GM21529 (cell line): Measurements from ENCODE around the gene SLC10A3.

Source experiments
- ATAC-seq: cut with Tn5 transposase; IDR thresholded peaks from one replicate; pipeline ENCODE4 v1.9.1; 2021; ENCODE audit not compliant: unreplicated experiment

Gene SLC10A3

DNA sequence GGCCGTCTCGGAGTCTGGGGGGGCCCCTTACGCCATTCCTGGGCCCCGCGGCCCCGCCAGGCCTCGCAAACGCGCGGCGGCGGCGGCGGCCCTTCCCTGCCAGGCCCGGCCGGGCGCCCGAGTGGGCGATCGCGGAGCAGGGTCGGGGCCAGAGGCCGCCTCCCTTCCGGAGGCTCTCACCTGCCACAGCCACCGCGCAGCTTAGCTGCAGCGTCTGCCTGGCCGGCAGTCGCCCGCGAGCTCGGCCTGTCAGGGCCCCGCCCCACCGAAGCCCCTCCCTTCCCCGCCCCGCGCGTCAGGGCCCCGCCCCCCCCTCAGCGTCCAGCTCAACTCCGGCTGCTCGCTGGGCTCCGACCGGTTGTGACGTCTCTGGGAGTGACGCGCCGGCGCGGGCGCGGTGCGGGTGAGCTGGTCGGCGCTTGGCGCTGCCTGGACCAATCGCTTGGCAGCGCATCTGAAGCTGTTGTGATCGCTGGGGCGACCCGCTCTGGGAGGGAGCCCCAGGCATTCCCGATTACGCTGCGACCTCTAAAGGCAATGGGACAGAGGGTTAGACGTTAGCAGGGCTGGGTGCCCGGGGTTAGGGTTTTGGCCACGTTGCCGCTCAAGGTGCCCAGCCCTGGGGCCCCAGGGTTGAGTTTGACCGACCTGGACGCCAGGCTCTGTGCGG, at the start of gene SLC10A3:
SLC10A3 (minus strand) TSS at position 216 of the 670 bp plus-strand sequence. CDS start 1,689 bp downstream, outside the sequence.
- peak; percentile 81 for ATAC-seq

DNA sequence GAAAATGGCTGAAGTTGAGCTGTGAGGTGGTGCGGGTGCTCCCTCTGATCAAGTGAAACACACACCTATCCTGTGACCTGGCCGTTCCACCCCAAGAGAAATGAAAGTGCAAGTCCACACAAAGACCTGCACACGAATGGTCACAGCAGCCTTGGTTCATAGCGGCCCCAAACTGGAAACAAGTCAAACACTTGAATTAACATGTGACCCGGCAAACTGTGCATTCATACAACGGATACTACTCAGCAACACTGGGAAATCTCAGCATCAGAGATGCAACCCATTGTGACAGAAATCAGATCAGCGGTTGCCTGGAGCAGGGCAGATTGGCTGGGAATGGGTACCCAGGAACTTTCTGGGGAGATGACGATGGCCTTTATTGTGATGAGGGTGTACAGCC, 48.6 kb upstream of the SLC10A3 start:
- no peak for ATAC-seq

DNA sequence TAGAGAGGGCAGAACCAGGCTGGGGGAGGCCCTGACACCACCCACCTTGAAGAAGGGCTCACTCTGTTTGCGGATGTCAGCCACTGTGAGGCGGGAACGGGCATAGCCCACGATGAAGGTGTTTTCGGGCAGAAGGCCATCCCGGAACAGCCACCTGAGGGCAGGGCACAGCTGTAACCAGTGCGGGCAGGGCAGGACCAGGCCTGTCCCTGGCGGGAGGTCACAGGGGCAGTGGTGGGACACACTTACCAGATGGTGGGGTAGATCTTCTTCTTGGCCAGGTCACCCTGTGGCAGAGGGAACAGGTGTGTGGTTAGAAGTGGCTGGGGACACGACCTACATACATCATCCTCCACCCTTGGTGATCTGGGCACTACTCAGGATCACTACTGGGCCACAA, 45.5 kb upstream of the SLC10A3 start:
- no peak for ATAC-seq

- ATAC-seq = peak; percentile 96
Observed at GRCh38 chrX:154534526-154535322, 44.3 kb upstream of the SLC10A3 start.

DNA sequence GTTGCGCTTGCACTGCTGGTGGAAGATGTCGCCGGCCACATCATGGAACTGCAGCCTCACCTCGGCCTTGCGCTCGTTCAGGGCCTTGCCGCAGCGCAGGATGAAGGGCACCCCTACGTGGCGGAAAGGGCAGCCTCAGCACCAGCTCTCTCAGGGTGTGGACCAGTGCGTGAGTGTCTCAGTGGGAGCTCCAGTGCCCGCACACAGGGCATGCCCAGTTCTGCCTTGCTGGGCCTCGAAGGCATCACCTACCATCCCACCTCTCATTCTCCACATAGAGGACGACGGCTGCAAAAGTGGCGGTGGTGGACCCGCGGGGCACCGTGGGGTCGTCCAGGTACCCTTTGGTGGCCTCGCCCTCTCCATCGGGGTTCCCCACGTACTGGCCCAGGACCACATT, 42.3 kb upstream of the SLC10A3 start:
- ATAC-seq = no peak

GRCh38 chrX:154531626-154532025, 41.2 kb upstream of the SLC10A3 start:
- ATAC-seq = no peak

- no peak for ATAC-seq
Observed at GRCh38 chrX:154530286-154530685, 39.9 kb upstream of the SLC10A3 start.

DNA sequence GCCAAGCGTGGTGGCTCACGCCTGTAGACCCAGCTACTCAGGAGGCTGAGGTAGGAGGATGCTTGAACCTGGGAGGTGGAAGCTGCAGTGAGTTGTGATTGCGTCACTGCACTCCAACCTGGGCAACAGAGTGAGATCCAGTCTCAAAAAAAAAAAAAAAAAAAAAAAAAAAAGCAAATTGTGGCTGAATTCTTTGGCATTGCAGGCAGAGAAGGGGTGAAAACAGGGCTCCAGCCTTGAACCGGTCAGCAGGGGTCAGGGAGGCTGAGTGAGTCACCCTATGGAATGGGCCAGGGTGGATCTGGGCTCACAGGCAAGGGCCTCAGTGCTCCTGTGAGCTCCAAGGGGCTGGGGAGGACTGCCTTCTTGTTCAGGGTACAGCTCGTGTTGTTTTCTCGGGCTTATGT, 38.8 kb upstream of the SLC10A3 start:
- no peak for ATAC-seq

DNA sequence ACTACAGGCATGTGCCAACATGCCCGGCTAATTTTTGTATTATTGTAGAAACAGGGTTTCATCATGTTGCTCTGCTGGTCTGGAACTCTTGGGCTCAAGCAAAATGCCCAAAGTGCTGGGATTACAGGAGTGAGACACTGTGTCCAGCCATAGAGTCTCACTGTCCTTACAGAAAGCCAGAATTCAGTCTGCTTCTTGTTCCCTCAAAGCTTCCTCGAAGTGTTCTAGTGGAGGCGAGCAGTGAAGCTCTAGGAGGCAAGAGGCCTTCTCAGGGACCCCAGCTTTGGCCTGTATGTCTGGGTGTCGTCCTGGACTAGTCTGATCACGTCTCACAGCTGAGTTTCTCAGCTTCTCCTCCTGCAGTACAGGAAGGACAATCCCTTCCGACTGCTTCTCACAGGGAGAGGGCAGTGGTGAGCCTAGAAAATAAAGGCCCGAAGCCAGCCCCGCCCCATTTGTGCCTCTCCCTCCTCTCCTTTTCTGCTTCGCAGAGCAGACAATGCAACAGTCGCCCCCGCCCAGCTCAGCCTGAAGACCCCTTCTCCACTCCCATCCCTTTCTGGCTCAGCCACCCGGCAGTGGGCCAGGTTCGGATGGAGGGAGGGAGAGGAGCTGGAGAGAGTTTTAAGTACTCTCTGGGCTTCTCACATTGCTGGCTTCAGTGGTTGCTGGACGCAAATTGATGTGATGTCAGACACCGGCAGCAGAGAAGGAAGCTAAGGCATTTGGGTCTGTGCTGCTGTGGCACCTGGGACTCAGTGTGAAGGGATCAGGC, 36.7 kb upstream of the SLC10A3 start:
- peak; percentile 74 for ATAC-seq

GRCh38 chrX:154525606-154526490, 35.4 kb upstream of the SLC10A3 start:
- no peak for ATAC-seq

DNA sequence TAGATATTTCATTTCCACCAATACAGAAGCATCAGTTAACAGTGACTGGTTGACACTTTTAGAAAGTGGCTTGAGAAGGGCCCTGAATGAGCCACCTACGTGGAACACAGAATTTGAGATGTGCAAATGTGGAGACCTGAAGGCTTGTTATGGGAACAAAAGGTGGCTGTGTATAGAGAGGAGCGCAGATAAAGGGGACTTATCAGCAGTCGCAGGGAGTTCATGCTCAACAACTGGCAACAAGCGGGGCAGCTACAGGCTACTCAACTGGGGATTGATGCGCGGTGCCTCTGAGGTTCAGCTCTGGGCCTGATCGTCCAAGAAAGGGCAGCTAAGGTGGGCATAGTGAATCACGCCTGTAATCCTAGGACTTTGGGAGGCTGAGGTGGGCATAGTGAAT, 29.0 kb upstream of the SLC10A3 start:
- ATAC-seq = no peak

DNA sequence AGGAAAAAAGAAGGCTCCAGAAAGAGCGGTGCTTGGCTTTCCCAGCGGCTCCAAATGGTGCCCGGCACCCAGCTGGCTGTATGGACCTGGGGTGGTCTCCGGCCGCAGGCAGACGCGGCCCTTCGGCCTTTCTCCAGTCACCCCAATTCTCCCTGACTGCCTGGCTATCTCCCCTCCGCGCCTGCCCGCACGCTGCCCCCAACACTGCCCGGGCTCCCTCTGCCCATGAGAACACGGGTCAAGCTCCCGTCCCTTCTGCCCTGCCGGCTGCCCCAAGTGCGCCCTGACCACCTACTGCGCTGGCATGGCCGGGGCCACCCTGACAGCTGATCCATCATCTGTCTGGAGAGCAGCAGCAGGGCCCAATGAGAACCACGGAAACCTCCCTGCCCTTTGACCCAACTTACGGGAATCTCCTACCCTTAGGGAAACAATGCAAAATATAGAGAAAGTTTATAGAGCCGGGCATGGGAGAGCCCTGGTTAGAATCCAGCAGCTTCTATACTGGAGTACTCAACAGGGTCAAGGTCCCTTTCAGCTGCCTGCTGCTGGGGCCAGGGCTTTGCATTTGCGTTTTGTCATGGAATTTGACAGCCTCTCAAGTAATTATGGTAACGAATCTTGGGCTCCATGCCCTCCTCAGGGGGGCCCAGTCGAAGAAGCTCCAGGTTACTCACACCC, 26.8 kb upstream of the SLC10A3 start:
- no peak for ATAC-seq

DNA sequence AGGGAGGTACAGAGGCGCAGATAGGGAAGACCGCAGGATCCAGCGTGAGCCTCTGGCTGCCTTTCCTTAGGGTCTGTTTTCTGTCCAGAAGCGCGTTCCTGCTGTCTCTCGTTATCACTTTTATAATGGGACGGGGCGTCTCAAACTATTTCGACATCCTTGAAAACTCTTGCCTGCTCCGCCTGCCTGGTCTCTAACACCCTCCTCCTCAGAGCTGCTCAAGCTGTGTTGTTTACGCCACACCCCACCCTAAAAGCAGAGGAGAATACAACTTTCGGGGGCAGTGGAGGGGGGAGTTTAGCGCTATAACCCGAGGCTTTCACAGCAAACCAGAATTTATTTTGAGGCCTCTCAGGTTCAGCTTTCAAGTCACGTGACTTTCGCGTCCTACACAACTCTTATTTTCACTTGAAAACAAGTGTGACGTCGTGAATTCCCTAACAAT, 26.2 kb upstream of the SLC10A3 start:
- no peak for ATAC-seq

DNA sequence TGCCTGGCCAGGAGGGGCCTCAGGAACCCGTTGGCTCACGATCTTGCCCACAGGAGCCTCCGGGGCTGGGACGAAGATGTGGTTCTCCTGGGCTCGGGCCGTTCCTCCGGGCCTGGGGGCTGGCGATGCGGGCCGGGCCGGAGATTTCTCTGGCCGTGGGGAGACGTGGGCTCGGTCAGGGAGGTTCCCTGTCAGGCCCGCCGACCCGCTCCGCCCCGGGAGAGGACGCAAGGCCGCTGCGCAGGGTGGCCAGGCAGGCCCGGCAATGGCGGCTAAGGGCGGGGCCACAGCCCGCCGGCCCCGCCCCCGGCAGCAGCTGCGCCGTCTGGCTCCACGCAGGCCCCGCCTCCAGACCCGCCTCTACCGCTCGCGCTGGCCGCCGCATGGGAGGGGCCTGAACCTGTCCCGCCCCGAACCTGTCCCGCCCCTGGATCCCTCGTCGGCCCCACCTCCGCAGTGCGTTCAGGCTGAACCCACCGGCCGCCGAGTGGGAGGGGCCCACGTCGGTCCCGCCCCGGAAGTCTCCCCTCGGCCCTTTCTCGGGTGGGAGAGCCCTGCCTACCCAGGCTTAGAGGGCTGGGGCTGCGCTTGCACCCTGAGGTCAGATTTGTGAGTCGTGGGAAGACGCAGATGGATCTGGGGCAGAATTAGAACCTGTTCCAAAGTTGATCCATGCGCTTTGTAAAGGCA, 25.7 kb upstream of the SLC10A3 start, which contains the start of gene FAM3A:
FAM3A (minus strand) TSS at position 267 of the 690 bp plus-strand sequence. CDS start 460 bp downstream, outside the sequence.
- ATAC-seq = peak; percentile 87

GRCh38 chrX:154515090-154515965, 24.9 kb upstream of the SLC10A3 start:
- ATAC-seq = no peak

DNA sequence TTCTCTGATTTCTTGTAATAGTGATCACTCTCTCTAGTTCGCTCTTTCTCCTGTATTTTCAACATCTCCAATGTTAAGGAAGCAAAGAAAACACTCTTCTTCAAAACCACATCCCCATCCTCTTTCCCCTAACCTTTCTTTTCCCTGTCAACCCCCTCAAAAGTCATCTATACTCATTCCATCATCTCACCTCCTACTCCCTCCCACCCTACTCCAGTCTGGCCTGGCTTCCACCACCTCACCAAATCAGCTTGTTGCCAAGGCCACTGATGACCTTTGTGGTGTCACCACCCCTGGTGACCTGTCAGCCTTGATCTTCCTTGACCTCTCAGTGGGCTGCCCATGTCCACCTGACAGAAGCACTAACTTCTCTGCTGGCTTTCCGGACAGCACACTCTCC, 23.3 kb upstream of the SLC10A3 start:
- ATAC-seq = no peak

- no peak for ATAC-seq
Observed at GRCh38 chrX:154512879-154513553, 22.6 kb upstream of the SLC10A3 start.

GRCh38 chrX:154511761-154512160, 21.3 kb upstream of the SLC10A3 start:
- ATAC-seq = no peak
